Iris pigment epithelial cell (primary cell): ENCODE results near the gene G6PC1.
"Not testable (repeated sequence)": the region's sequence is repeated elsewhere in the genome, so short reads cannot be mapped to it uniquely, and the experiment has no call there.

ENCODE experiments used
- DNase-seq: peaks from one replicate; pipeline ENCODE4 v3.0.0-alpha.2; 2011; ENCODE audit warnings: low read depth

The G6PC1 gene

DNA sequence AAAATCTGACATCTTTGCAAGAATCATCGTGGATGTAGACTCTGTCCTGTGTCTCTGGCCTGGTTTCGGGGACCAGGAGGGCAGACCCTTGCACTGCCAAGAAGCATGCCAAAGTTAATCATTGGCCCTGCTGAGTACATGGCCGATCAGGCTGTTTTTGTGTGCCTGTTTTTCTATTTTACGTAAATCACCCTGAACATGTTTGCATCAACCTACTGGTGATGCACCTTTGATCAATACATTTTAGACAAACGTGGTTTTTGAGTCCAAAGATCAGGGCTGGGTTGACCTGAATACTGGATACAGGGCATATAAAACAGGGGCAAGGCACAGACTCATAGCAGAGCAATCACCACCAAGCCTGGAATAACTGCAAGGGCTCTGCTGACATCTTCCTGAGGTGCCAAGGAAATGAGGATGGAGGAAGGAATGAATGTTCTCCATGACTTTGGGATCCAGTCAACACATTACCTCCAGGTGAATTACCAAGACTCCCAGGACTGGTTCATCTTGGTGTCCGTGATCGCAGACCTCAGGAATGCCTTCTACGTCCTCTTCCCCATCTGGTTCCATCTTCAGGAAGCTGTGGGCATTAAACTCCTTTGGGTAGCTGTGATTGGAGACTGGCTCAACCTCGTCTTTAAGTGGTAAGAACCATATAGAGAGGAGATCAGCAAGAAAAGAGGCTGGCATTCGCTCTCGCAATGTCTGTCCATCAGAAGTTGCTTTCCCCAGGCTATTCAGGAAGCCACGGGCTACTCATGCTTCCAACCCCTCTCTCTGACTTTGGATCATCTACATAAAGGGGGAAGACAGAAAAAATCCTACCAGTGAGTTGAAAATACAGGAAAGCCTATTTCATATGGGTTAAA, at the start of gene G6PC1:
Gene G6PC1 (plus strand): TSS at position 340 of the 872 bp plus-strand sequence. CDS start 78 bp downstream, at position 418.
- DNase-seq = no peak

DNA sequence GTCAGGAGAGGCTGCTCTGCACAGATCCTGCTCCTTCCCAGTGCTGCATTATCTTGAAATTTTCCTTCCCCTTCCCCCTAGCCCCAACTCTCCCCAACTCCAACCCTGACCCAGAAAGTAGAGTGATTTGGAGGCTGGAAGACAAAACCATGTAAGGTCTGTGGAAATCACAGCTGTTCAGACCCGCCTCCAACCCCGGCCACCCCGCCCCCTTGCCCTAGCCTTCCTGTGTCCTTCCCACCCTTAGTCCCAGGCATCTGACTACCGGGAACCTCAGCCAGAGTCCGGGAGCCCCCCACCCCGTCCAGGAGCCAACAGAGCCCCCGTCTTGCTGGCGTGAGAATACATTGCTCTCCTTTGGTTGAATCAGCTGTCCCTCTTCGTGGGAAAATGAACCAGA, 49.6 kb upstream of the G6PC1 start, which contains the start of gene AOC3:
Gene AOC3 (plus strand): TSS at position 246 of the 400 bp plus-strand sequence. CDS start 145 bp downstream, at position 391.
- no peak for DNase-seq

DNA sequence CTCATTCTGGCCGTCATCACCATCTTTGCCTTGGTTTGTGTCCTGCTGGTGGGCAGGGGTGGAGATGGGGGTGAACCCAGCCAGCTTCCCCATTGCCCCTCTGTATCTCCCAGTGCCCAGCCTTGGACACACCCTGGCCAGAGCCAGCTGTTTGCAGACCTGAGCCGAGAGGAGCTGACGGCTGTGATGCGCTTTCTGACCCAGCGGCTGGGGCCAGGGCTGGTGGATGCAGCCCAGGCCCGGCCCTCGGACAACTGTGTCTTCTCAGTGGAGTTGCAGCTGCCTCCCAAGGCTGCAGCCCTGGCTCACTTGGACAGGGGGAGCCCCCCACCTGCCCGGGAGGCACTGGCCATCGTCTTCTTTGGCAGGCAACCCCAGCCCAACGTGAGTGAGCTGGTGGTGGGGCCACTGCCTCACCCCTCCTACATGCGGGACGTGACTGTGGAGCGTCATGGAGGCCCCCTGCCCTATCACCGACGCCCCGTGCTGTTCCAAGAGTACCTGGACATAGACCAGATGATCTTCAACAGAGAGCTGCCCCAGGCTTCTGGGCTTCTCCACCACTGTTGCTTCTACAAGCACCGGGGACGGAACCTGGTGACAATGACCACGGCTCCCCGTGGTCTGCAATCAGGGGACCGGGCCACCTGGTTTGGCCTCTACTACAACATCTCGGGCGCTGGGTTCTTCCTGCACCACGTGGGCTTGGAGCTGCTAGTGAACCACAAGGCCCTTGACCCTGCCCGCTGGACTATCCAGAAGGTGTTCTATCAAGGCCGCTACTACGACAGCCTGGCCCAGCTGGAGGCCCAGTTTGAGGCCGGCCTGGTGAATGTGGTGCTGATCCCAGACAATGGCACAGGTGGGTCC, 49.0 kb upstream of the G6PC1 start:
- DNase-seq = not testable (repeated sequence)

DNA sequence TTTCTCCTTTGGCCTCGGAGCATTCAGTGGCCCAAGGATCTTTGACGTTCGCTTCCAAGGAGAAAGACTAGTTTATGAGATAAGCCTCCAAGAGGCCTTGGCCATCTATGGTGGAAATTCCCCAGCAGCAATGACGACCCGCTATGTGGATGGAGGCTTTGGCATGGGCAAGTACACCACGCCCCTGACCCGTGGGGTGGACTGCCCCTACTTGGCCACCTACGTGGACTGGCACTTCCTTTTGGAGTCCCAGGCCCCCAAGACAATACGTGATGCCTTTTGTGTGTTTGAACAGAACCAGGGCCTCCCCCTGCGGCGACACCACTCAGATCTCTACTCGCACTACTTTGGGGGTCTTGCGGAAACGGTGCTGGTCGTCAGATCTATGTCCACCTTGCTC, 48.2 kb upstream of the G6PC1 start:
- DNase-seq = no peak

DNA sequence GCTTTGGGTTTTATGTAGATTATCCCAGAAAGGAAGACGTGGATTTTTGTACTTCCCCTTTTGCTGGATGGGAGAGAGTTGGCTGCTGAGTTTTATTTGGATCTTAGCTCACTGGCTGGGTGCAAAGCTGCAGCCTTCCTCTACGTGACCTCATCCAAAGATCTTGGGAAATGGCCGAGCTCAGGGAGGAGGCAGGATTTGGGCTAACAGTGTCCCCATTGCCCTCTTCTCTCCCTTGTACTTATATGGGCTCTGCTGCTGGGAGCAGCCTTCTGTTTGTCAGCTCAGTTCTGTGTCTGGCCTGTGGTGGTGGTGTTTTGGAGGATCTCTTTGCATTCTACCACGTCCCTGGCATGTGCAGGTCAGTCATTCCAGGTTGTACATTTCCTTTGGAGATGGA, 47.6 kb upstream of the G6PC1 start:
- no peak for DNase-seq

DNA sequence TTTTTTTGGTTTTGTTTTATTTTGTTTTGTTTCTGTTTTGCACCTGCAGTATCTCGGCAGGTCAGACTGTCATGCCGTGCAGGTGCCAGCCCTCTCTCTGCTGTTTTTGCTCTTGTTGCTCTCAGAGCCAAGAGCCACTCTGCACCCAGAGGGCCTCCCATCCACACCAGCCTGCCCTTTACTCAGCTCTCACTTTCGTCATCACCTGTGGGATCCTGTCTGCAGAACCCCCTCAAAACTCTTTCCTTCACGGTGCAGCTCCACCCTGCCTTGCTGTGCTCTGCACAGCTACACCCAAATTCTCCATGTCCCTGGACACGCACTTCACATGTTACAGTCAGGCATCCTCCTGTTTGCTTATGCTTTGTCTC, 47.0 kb upstream of the G6PC1 start:
- DNase-seq = no peak

DNA sequence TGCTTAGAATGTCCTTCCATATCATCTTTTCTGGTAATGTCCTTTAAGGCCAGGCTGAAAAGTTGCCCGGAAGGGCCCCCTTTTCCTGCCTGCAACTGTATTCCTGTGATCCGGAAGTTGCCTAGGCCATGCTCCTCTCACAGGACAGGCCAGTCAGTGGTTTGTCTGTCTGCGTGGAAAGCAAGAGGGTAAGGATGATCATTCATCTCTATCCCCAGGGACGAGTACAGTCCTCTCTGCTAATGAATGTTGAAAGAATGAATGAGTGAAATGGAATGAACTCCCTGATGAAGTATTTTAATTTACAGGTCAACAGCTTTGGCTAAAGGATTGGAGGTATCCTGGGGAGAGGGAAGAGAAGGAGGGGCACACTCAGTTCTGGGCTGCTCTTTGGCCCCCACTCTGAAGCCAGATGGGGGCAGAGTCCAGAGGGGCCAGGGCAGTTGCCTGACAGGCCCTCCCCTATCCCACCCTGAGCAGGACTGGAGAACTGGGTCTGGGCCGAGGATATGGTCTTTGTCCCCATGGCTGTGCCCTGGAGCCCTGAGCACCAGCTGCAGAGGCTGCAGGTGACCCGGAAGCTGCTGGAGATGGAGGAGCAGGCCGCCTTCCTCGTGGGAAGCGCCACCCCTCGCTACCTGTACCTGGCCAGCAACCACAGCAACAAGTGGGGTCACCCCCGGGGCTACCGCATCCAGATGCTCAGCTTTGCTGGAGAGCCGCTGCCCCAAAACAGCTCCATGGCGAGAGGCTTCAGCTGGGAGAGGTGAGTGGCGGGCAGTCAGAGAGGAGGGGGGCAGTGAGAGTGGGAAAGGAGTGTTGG, 46.4 kb upstream of the G6PC1 start:
- DNase-seq = no peak

DNA sequence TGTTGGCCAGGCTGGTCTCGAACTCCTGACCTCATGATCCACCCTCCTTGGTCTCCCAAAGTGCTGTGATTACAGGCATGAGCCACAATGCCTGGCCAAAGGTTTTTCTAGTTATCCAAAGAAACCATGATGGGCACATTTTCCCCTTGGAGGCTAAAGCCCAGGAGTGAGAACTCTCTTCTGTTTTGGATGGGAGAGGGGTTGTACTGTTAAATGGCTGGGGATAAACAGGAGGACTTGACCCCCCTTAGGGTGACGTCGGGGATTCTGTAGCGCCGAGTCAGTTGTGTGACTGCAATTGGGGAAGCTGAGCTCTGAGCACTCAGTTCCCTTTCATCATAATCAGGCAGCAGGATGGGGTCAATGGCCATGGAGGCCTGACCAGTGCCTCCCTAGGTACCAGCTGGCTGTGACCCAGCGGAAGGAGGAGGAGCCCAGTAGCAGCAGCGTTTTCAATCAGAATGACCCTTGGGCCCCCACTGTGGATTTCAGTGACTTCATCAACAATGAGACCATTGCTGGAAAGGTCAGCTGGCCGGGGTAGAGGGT, 45.5 kb upstream of the G6PC1 start:
- no peak for DNase-seq

DNA sequence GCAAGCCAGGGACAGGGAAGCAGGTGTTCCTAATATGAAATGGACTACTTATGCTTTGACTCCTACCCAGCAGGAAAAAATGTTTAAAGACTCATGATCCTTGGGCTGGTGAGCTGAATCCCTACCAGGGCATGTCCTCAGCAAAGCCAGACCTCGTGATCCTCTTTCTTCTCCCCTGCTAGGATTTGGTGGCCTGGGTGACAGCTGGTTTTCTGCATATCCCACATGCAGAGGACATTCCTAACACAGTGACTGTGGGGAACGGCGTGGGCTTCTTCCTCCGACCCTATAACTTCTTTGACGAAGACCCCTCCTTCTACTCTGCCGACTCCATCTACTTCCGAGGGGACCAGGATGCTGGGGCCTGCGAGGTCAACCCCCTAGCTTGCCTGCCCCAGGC, 44.5 kb upstream of the G6PC1 start:
- not testable (repeated sequence) for DNase-seq

DNA sequence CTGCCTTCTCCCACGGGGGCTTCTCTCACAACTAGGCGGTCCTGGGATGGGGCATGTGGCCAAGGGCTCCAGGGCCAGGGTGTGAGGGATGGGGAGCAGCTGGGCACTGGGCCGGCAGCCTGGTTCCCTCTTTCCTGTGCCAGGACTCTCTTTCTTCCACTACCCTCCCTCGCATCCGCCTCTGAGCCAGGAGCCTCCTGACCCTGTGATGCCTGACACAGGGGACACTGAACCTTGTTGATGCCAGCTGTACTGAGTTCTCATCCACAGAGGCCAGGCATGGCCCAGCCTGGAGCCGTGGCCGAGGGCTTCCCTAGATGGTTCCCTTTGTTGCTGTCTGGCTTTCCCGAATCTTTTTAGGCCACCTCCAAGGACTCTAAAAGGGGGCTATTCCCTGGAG, 44.1 kb upstream of the G6PC1 start:
- DNase-seq = not testable (repeated sequence)

DNA sequence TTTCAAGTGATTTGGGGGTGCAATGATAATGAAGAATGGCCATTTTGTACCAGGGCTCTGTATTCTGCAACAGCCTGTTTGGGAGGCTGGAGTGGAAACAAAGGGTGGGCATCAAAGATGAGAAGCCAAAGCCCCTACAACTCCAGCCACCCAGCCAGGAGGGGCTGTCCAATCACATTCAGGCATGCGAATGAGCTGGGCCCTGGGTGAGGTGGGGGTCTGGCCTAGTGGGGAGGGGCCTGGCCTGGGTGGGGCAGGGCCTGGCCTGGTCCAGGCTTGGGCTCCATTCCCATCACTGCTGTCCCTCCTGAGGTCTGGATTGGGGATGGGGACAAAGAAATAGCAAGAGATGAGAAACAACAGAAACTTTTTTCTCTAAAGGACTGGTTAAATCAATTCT, 43.2 kb upstream of the G6PC1 start:
- no peak for DNase-seq

DNA sequence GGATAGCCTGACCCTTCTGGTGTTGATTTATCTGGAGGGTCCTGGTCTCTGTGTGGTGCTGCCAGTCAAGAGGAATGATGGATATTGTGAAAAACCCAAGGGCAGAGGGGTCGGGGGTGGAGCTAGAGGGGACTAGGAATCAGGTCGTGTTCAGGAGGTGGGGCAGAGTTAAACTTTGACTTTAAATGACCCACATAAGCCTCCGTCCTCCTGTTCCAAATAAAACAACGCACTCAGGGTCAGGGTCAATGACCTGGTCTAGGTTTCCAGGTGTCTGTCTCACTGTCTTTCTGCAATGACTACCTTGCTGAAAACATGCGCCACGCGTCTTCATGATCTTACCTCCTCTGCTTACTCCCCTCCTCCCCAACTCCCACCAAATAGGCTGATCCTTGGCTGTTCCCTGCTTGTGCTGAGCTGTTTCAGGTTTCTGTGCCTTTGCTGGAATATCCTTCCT, 34.9 kb upstream of the G6PC1 start:
- DNase-seq = no peak

DNA sequence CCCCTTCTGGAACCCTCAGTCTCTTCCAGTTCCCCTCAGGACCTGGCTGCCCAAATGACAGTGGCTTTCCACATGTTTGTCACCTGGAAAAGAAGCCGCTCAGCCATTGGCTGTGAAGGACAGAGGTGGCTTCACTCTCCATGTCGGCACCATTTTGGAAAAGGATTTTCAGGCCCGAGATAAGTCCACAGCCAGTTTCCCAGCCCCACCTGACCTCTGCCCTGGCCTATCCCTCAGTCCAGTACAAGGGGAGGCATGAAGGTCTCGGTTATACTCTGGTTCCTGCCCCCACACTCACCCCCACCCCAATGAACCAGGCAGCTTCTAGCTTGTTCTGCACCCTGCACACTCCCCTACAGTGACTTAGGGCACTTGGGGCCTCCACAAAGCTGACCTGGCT, 34.4 kb upstream of the G6PC1 start:
- DNase-seq = no peak

DNA sequence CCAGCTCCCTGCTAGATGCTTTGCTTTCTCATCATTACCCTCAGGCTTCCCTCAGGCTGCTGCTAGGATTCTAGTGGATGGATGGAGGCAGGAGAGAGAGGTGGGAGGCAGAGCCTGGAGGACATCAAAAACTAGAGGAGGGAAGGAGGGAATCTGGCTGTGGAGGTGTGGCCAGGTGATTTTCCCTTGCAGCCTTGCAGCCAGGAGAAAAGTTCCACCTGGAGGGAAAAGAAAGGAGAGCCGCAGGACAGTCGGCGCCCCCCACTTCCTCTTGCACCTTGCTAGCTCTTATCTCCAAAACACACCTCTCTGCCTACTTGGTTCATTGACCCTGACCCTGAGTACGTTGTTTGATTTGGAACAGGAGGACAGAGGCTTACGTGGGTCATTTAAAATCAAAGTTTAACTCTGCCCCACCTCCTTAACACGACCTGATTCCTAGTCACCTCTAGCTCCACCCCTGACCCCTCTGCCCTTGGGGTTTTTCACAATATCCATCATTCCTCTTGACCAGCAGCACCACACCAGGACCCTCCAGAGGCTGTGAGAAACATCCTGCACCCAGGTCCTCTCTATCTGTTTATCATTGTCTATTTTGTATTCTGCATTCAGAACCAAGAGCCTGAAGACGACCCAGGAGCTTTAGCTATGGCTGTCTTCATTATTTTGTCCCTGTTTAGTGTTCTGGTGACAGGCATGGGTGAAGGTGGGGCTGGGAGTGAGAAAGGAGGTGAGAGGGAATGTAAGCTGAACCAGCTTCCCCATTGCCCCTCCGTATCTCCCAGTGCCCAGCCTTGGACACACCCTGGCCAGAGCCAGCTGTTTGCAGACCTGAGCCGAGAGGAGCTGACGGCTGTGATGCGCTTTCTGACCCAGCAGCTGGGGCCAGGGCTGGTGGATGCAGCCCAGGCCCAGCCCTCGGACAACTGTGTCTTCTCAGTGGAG, 33.7 kb upstream of the G6PC1 start:
- DNase-seq = no peak

DNA sequence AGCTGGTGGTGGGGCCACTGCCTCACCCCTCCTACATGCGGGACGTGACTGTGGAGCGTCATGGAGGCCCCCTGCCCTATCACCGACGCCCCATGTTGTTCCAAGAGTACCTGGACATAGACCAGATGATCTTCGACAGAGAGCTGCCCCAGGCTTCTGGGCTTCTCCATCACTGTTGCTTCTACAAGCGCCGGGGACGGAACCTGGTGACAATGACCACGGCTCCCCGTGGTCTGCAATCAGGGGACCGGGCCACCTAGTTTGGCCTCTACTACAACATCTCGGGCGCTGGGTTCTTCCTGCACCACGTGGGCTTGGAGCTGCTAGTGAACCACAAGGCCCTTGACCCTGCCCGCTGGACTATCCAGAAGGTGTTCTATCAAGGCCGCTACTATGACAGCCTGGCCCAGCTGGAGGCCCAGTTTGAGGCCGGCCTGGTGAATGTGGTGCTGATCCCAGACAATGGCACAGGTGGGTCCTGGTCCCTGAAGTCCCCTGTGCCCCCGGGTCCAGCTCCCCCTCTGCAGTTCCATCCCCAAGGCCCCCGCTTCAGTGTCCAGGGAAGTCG, 32.8 kb upstream of the G6PC1 start:
- not testable (repeated sequence) for DNase-seq

DNA sequence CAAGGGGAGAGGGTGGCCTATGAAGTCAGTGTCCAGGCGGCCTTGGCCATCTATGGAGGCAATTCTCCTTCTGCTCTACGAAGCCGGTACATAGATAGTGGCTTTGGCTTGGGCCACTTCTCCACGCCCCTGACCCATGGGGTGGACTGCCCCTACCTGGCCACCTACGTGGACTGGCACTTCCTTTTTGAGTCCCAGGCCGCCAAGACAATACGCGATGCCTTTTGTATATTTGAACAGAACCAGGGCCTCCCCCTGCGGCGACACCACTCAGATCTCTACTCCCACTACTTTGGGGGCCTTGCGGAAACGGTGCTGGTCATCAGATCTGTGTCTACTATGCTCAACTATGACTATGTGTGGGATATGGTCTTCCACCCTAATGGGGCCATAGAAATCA, 32.3 kb upstream of the G6PC1 start:
- no peak for DNase-seq

DNA sequence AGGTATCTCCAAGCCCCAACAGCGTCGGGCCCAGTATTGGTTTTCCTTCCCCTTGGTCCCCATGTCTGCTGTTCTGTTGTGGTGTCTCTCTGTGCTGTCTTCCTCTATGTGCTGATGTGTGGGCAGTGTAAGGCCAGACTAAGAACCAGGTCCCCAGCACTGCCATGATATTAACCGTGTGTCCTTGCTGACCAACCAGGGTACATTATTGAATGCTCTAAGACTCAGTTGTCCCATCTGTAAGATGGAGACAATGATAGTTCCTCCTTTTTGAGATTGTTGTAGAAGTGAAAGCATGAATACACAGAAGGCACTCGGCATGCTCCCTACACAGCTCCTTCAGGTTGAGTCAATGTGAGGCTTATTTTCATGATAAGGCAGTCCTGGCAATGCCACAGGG, 29.0 kb upstream of the G6PC1 start:
- no peak for DNase-seq

DNA sequence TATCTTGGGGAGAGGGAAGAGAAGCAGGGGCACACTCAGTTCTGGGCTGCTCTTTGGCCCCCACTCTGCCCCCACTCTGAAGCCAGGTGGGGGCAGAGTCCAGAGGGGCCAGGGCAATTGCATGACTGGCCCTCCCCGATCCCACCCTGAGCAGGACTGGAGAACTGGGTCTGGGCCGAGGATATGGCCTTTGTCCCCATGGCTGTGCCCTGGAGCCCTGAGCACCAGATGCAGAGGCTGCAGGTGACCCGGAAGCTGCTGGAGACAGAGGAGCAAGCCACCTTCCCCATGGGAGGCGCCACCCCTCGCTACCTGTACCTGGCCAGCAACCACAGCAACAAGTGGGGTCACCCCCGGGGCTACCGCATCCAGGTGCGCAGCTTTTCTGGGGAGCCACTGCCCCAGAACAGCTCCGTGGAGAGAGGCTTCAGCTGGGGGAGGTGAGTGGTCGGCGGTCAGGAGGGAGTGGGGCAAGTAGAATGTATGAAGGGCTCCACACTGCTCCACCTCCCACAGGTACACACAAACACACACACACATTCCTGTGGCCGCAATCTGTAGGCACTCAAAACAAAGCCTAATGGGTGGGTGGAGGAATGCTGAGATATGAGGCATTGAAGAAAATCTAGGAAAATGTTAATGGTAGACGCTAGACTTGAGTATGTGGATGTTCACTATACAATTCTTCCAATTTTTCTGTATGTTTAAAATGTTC, 28.2 kb upstream of the G6PC1 start:
- DNase-seq = no peak

DNA sequence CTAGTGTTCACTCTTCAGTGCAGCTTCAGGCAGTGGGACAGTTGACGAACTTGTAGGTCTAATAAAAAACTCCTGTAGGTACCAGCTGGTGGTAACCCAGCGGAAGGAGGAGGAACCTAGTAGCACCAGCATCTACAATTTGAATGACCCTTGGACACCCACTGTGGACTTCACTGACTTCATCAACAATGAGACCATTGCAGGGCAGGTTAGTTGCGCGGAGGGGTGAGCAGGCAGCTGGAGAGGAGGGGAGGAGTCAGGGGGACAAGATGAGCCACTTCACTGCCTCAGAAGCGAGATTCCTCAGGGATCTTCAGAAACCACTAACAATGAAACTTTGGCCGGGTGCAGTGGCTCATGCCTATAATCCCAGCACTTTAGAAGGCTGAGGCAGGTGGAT, 27.3 kb upstream of the G6PC1 start:
- no peak for DNase-seq
